Effector memory CD8-positive, alpha-beta T cell (primary cell): Measurements from ENCODE around the gene GHDC.

Experiments used
- ATAC-seq: fragments of 150-1000 bp; cut with Tn5 transposase; replicated peaks from 2 replicates; pipeline ENCODE4 v1.10.0; 2021; ENCODE audit warnings: mild to moderate bottlenecking, moderate library complexity
- DNase-seq, 3 experiments: peaks; one replicate each; pipeline ENCODE4 v3.0.0; 2021
- H3K27ac Mint-ChIP-seq, 2 donors: one replicate each; pipeline ENCODE4 v1.8.0; 2022; ENCODE audit warnings: mild to moderate bottlenecking in 2 of 2, mixed read lengths in 2 of 2, moderate library complexity in 2 of 2
- H3K27me3 Mint-ChIP-seq, 2 donors: one replicate each; pipeline ENCODE4 v1.8.0; 2022; ENCODE audit warnings: mixed read lengths in 2 of 2
- H3K36me3 Mint-ChIP-seq: one replicate; pipeline ENCODE4 v1.8.0; 2022; ENCODE audit warnings: mild to moderate bottlenecking, moderate library complexity, mixed read lengths; ENCODE audit not compliant: insufficient read depth
- H3K4me1 Mint-ChIP-seq, 2 donors: one replicate each; pipeline ENCODE4 v1.8.0; 2022; ENCODE audit warnings: low read depth in 2 of 2, mixed read lengths in 2 of 2
- H3K4me3 Mint-ChIP-seq, 2 donors: one replicate each; pipeline ENCODE4 v1.8.0; 2022; ENCODE audit warnings: mild to moderate bottlenecking in 2 of 2, mixed read lengths in 2 of 2, moderate library complexity in 2 of 2
- H3K9me3 Mint-ChIP-seq, 2 donors: one replicate each; pipeline ENCODE4 v1.8.0; 2022; ENCODE audit warnings: mixed read lengths in 2 of 2

GHDC gene

GRCh38 chr17:42171831-42172230 is 22.5 kb downstream of the GHDC start:
- Mint-ChIP-seq H3K27me3 (peaks cover 0 to 23% of the 10 kb centered on the region in 2 donors), H3K9me3 (no peaks in the 10 kb centered on the region), H3K36me3 (peaks cover 1% of the 10 kb centered on the region), H3K4me1 (no peaks in the 10 kb centered on the region), H3K4me3 (no peak overlapping the region), H3K27ac (no peak overlapping the region)
- ATAC-seq (no peak), DNase-seq (no peak)

- Mint-ChIP-seq H3K36me3 (no peaks in the 10 kb centered on the region), H3K4me1 (no peaks in the 10 kb centered on the region), H3K9me3 (no peaks in the 10 kb centered on the region), H3K27me3 (peaks cover 0 to 13% of the 10 kb centered on the region in 2 donors), H3K27ac (no peak overlapping the region), H3K4me3 (no peak overlapping the region)
- ATAC-seq (no peak), DNase-seq (no peak)
These were observed 24.9 kb downstream of the GHDC start for GRCh38 chr17:42169351-42169750.

- Mint-ChIP-seq H3K4me3 (no peak overlapping the region), H3K4me1 (no peaks in the 10 kb centered on the region), H3K27ac (no peak overlapping the region), H3K9me3 (no peaks in the 10 kb centered on the region), H3K36me3 (no peaks in the 10 kb centered on the region), H3K27me3 (peaks cover 0 to 12% of the 10 kb centered on the region in 2 donors)
- DNase-seq = no peak
- no peak for ATAC-seq
These were observed 26.5 kb downstream of the GHDC start for GRCh38 chr17:42167807-42168206.

- Mint-ChIP-seq H3K4me1 (no peaks in the 10 kb centered on the region), H3K27ac (no peak overlapping the region), H3K27me3 (peaks cover 0 to 11% of the 10 kb centered on the region in 2 donors), H3K36me3 (no peaks in the 10 kb centered on the region), H3K4me3 (no peak overlapping the region), H3K9me3 (no peaks in the 10 kb centered on the region)
- no peak for DNase-seq
- no peak for ATAC-seq
These were observed 28.0 kb downstream of the GHDC start for GRCh38 chr17:42166196-42166763.

- no peak for ATAC-seq
- Mint-ChIP-seq H3K9me3 (no peaks in the 10 kb centered on the region), H3K36me3 (peaks cover 2% of the 10 kb centered on the region), H3K4me1 (no peaks in the 10 kb centered on the region), H3K27ac (no peak overlapping the region), H3K4me3 (no peak overlapping the region), H3K27me3 (peaks cover 0 to 6% of the 10 kb centered on the region in 2 donors)
- no peak for DNase-seq
These were observed 28.5 kb downstream of the GHDC start for GRCh38 chr17:42165751-42166150.

GRCh38 chr17:42163696-42164407 is 30.4 kb downstream of the GHDC start:
- DNase-seq (no peak), ATAC-seq (no peak)
- Mint-ChIP-seq H3K4me1 (no peaks in the 10 kb centered on the region), H3K36me3 (peaks cover 4% of the 10 kb centered on the region), H3K4me3 (no peak overlapping the region), H3K9me3 (no peaks in the 10 kb centered on the region), H3K27me3 (no peaks in the 10 kb centered on the region), H3K27ac (peak overlapping the region in 1 of 2 donors; percentile 62)

GRCh38 chr17:42163113-42163512 is 31.2 kb downstream of the GHDC start:
- peaks cover 4% of the 10 kb centered on the region for H3K36me3 Mint-ChIP-seq
- no peaks in the 10 kb centered on the region for H3K27me3 Mint-ChIP-seq
- peak overlapping the region in 1 of 2 donors; percentile 26 for H3K27ac Mint-ChIP-seq
- peak in 1 of 3 experiments; percentile 13 for DNase-seq
- no peaks in the 10 kb centered on the region for H3K9me3 Mint-ChIP-seq
- ATAC-seq = peak; percentile 22
- no peak overlapping the region for H3K4me3 Mint-ChIP-seq
- no peaks in the 10 kb centered on the region for H3K4me1 Mint-ChIP-seq

- H3K9me3 Mint-ChIP-seq = no peaks in the 10 kb centered on the region
- no peak for DNase-seq
- no peak overlapping the region for H3K4me3 Mint-ChIP-seq
- H3K27me3 Mint-ChIP-seq = no peaks in the 10 kb centered on the region
- peaks cover 5% of the 10 kb centered on the region in 2 donors for H3K4me1 Mint-ChIP-seq
- ATAC-seq = no peak
- H3K36me3 Mint-ChIP-seq = peaks cover 7% of the 10 kb centered on the region
- no peak overlapping the region for H3K27ac Mint-ChIP-seq
These were observed 33.8 kb downstream of the GHDC start for GRCh38 chr17:42160531-42160910.

- Mint-ChIP-seq H3K27me3 (no peaks in the 10 kb centered on the region), H3K27ac (no peak overlapping the region), H3K4me3 (no peak overlapping the region), H3K4me1 (peaks cover 5% of the 10 kb centered on the region in 2 donors), H3K9me3 (no peaks in the 10 kb centered on the region), H3K36me3 (peaks cover 12% of the 10 kb centered on the region)
- ATAC-seq = no peak
- DNase-seq = no peak
These were observed 34.3 kb downstream of the GHDC start for GRCh38 chr17:42159796-42160530.

GRCh38 chr17:42155614-42156045 is 38.7 kb downstream of the GHDC start:
- H3K27ac Mint-ChIP-seq = peak overlapping the region; percentile 91 to 94
- peaks cover 30 to 36% of the 10 kb centered on the region in 2 donors for H3K4me1 Mint-ChIP-seq

GRCh38 chr17:42153919-42154742 is 40.2 kb downstream of the GHDC start:
- H3K4me3 Mint-ChIP-seq = peak overlapping the region; percentile 90 to 95
- DNase-seq (no peak), ATAC-seq (no peak)
- H3K4me1 Mint-ChIP-seq = peaks cover 30 to 36% of the 10 kb centered on the region in 2 donors
- no peaks in the 10 kb centered on the region for H3K27me3 Mint-ChIP-seq
- peak overlapping the region; percentile 91 to 94 for H3K27ac Mint-ChIP-seq
- no peaks in the 10 kb centered on the region for H3K9me3 Mint-ChIP-seq
- H3K36me3 Mint-ChIP-seq = peaks cover 29% of the 10 kb centered on the region

More at GRCh38 chr17:42155614-42156045, 38.7 kb downstream of the GHDC start:
- Mint-ChIP-seq H3K9me3 (no peaks in the 10 kb centered on the region), H3K4me3 (peak overlapping the region; percentile 90 to 95), H3K27me3 (no peaks in the 10 kb centered on the region), H3K36me3 (peaks cover 25% of the 10 kb centered on the region)
- DNase-seq (no peak), ATAC-seq (no peak)

- DNase-seq (no peak), ATAC-seq (no peak)
- H3K27ac Mint-ChIP-seq = no peak overlapping the region
- no peak overlapping the region for H3K4me3 Mint-ChIP-seq
- no peaks in the 10 kb centered on the region for H3K9me3 Mint-ChIP-seq
- peaks cover 25 to 35% of the 10 kb centered on the region in 2 donors for H3K4me1 Mint-ChIP-seq
- H3K36me3 Mint-ChIP-seq = peaks cover 54% of the 10 kb centered on the region
- H3K27me3 Mint-ChIP-seq = no peaks in the 10 kb centered on the region
These were observed 47.2 kb downstream of the GHDC start for GRCh38 chr17:42146911-42147607.
